GM06990 (cell line): Measurements from ENCODE around the gene NTNG1.

Experiments
- DNase-seq: peaks from one replicate; pipeline ENCODE4 v3.0.0-alpha.2; 2011; ENCODE audit not compliant: insufficient read length; ENCODE audit errors: extremely low read depth
- H3K27me3 ChIP-seq: replicated peaks from 2 replicates; pipeline ENCODE4 v1.6.0; 2011; ENCODE audit warnings: low read length; ENCODE audit not compliant: control insufficient read depth, insufficient read depth
- H3K36me3 ChIP-seq: 2 replicates; pipeline ENCODE4 v1.5.1; 2011; ENCODE audit warnings: low read length; ENCODE audit not compliant: control insufficient read depth, insufficient read depth
- H3K4me3 ChIP-seq: replicated peaks from 2 replicates; pipeline ENCODE4 v1.5.1; 2011; ENCODE audit warnings: low read depth, mild to moderate bottlenecking, control low read depth, low read length
- TF ChIP-seq, protein P1 (sequence below): IDR thresholded peaks from 2 replicates; pipeline ENCODE4 v1.5.1; 2011; ENCODE audit warnings: low read length, control low read depth, mild to moderate bottlenecking, inconsistent platforms; ENCODE audit not compliant: insufficient read depth, poor library complexity, severe bottlenecking

The NTNG1 gene

DNA sequence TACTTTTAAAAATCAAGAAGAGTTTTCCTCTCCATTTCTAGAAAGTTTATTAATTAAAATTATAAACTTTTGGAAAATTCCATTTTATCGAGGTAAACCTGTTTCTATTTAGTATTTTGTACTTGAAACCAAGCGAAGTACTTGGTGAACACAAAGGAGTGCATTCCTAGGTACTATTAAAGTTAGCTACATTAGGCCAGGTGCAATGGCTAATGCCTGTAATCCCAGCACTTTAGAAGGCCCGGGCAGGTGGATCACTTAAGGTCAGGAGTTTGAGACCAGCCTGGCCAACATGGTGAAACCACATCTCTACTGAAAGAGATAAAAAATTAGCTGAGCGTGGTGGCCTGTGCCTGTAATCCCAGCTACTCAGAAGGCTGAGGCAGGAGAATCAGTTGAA lies 292.2 kb downstream of the NTNG1 start:
- TF ChIP-seq, protein P1, sequence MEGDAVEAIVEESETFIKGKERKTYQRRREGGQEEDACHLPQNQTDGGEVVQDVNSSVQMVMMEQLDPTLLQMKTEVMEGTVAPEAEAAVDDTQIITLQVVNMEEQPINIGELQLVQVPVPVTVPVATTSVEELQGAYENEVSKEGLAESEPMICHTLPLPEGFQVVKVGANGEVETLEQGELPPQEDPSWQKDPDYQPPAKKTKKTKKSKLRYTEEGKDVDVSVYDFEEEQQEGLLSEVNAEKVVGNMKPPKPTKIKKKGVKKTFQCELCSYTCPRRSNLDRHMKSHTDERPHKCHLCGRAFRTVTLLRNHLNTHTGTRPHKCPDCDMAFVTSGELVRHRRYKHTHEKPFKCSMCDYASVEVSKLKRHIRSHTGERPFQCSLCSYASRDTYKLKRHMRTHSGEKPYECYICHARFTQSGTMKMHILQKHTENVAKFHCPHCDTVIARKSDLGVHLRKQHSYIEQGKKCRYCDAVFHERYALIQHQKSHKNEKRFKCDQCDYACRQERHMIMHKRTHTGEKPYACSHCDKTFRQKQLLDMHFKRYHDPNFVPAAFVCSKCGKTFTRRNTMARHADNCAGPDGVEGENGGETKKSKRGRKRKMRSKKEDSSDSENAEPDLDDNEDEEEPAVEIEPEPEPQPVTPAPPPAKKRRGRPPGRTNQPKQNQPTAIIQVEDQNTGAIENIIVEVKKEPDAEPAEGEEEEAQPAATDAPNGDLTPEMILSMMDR: no peak
- H3K36me3 ChIP-seq: no peaks in the 10 kb centered on the region
- no peak for DNase-seq

DNA sequence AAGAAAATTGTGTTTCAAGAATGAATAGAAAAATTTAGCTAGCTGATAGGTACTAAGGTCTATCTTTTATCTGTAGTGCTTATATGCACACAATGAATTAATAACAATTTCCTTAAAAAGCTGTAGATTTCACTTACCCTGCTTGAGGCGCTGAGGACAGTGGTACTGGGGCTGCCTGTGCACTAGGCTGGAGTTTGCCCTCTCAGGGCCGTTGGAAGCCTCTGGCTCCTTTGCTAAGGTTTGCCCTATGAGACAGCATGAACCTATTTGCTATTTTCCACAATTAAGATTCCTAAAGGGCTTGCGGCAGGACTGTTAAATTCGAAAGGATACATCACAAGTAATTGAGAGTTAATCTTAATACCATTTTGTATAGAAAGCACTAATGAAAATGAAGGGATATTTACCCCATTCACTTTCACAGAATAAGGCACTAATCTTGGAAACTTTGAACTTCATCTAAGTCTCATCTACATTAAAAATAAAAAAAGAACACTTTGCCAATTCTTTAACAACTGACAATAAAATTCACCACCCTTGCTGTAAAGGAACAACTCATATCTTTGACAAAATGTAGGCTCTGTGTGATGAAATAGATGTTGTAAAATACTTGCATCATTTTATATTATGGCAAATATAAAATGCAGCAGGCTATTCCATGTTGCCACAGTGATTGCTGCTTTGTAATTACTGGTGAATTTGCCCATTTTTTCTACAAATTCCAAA lies 293.0 kb downstream of the NTNG1 start:
- H3K36me3 ChIP-seq: no peaks in the 10 kb centered on the region
- H3K27me3 ChIP-seq: no peaks in the 10 kb centered on the region
- TF ChIP-seq, protein P1: no peak
- no peak overlapping the region for H3K4me3 ChIP-seq
- no peak for DNase-seq

More for the DNA sequence above, 292.2 kb downstream of the NTNG1 start:
- Histone ChIP-seq H3K27me3 (no peaks in the 10 kb centered on the region), H3K4me3 (no peak overlapping the region)

DNA sequence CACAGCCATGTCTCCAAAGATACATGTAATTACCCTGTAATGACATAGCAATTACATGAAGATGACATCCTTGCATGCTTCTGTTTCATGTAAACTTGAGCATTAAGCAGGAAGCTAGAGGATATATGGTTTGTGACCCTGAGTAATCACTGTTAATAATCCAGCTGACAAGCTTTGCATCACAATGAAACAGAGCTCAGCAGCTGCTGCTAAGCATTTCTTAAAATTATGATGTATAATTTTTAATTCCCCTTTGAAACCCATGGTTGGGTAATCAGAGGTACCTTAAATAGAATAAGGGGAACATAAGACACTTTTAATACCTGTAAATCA lies 293.5 kb downstream of the NTNG1 start:
- no peaks in the 10 kb centered on the region for H3K36me3 ChIP-seq
- H3K27me3 ChIP-seq: no peaks in the 10 kb centered on the region
- no peak overlapping the region for H3K4me3 ChIP-seq
- TF ChIP-seq, protein P1: no peak
- peak; percentile 24 for DNase-seq

DNA sequence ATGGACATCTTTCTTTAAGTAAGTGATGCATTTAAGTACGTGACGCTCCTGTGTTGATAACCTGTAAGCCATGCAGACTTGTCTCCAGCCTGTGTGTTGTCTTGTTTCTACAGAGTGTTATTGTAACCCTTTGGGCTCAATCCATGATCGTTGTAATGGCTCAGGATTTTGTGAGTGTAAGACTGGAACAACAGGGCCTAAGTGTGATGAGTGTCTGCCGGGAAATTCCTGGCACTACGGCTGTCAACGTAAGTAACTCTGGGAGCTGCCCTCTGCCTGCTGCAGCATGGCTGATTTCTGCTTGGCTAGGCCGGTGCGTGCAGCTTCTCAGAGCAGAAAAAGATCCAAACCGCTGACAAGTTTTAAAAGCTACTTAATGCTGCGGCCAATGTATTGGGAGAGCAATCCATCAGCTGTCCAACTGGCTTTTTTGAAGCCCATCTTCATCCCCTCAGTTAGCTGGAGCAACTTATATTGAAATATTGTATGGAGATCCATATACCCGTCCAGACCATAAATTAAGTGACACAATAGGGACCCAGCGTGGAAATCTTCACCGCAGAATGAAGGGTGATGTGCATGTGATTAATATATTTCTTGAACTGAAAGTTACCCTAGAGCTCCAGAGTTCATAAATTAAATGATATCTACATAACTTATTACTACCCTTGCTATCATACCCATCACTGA lies 295.9 kb downstream of the NTNG1 start:
- Histone ChIP-seq H3K36me3 (no peaks in the 10 kb centered on the region), H3K27me3 (no peaks in the 10 kb centered on the region), H3K4me3 (no peak overlapping the region)
- TF ChIP-seq, protein P1: no peak
- DNase-seq: no peak

DNA sequence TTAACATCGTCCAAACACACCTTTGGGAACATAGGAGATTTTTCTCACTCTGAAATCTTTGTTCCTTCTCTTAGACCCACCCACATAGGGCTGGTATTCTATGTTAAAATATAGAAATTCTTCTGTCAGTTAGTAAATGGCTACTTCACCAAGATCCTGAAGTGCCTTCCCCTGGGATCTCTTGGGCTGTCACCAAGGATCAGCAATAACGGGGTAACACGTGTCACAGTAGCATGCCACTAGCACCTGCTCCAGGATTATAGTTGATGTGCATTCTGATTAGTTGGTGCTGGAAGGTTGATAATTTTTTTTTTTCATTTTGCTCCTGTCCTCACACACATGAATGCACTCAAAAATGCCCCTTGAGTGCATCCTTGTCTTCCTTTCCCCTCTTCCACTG lies 298.7 kb downstream of the NTNG1 start:
- no peaks in the 10 kb centered on the region for H3K27me3 ChIP-seq
- no peak for DNase-seq
- no peaks in the 10 kb centered on the region for H3K36me3 ChIP-seq
- no peak overlapping the region for H3K4me3 ChIP-seq
- TF ChIP-seq, protein P1: no peak
